ENCODE data around the gene GGT6.

- TF ChIP-seq ZNF785 (tag by site-specific recombination; IDR thresholded peaks at IDR 0.05) (no peak), CTCF (tag by site-specific recombination; IDR thresholded peaks at IDR 0.05) (no peak), KLF10 (tag by site-specific recombination; IDR thresholded peaks at IDR 0.05) (no peak), ZNF24 (tag by site-specific recombination; IDR thresholded peaks at IDR 0.05) (no peak), ZNF175 (tag by site-specific recombination; IDR thresholded peaks at IDR 0.05) (no peak), PRDM4 (tag by site-specific recombination; IDR thresholded peaks at IDR 0.05) (no peak), ATF2 (tag by site-specific recombination; IDR thresholded peaks at IDR 0.05; ENCODE audit: low read depth) (no peak), PRDM6 (tag by site-specific recombination; IDR thresholded peaks at IDR 0.05) (no peak), ZNF114 (tag by site-specific recombination; IDR thresholded peaks at IDR 0.05) (no peak)
These were observed 24.1 kb downstream of the GGT6 start for GRCh38 chr17:4536259-4536741.

All from HEK293 (cell line).